ENCODE measurements around the gene FOXRED2.

FOXRED2 gene

DNA sequence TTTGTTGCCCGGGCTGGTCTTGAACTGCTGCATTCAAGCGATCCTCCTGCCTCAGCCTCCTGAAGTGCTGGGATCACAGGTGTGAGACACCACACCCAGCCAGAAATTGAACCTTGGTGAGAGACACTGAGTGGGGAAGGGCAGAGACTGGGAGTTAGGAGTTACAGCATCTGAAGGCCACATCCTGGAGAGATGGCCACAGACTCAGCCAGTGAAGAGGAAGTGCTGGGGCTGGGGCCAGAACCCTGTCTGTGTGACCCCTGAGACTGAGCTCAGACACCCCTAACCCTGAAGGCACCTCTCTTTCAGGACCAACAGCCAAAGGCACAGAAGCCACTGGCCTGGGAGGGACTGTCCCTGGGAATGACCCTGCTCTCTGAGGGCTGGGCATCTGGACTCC is 59.2 kb downstream of the FOXRED2 start:
- no peak overlapping the region for H3K14ac ChIP-seq (ENCODE audit: low read length in 2 of 2)
- H2AFZ ChIP-seq (ENCODE audit: low read depth, low read length), result no peak overlapping the region
- no peak overlapping the region for H3K27ac ChIP-seq (ENCODE audit: low read length, poor library complexity, severe bottlenecking)
- no peak overlapping the region for H3K9ac ChIP-seq (ENCODE audit: low read length)
- no peak for DNase-seq
- peak overlapping the region in 1 of 2 experiments; percentile 25 for H3K18ac ChIP-seq (ENCODE audit: low read depth in 1 of 2, low read length in 2 of 2)
- H3K36me3 ChIP-seq (ENCODE audit: control insufficient read depth in 1 of 2, insufficient read depth in 2 of 2, low read depth in 1 of 2, low read length in 2 of 2), result no peaks in the 10 kb centered on the region
- peak overlapping the region; percentile 6 for H2BK120ac ChIP-seq (ENCODE audit: low read depth, low read length)
- no peaks in the 10 kb centered on the region for H3K9me3 ChIP-seq (ENCODE audit: control insufficient read depth, low read length)
- H2BK12ac ChIP-seq (ENCODE audit: low read length in 2 of 2), result peak overlapping the region; percentile 66 to 97
- no peak overlapping the region for H3K4me3 ChIP-seq (ENCODE audit: insufficient read depth in 1 of 2, low read depth in 1 of 2, low read length in 2 of 2)
- no peak overlapping the region for H2BK5ac ChIP-seq (ENCODE audit: low read depth, low read length, poor library complexity, severe bottlenecking)
- peaks cover 26% of the 10 kb centered on the region for H3K4me1 ChIP-seq (ENCODE audit: control insufficient read depth, insufficient read depth, low read depth, low read length)
- no peak overlapping the region for H2BK15ac ChIP-seq (ENCODE audit: low read depth, poor library complexity, severe bottlenecking)
- peak overlapping the region; percentile 11 for H4K91ac ChIP-seq (ENCODE audit: low read length)
- H3K23ac ChIP-seq (ENCODE audit: low read length in 2 of 2), result no peak overlapping the region
- WGBS, result 89% methylated on average over 2 of the region's 2 CpGs
- no peaks in the 10 kb centered on the region for H3K27me3 ChIP-seq (ENCODE audit: control insufficient read depth in 1 of 2, insufficient read depth in 1 of 2, low read length in 2 of 2)
- peak overlapping the region in 1 of 2 experiments; percentile 65 for H3K4ac ChIP-seq (ENCODE audit: low read depth in 1 of 2, low read length in 2 of 2)
- no peaks in the 10 kb centered on the region for H3K79me1 ChIP-seq (replicated peaks; ENCODE audit: low read length, poor library complexity, severe bottlenecking)
- no peak overlapping the region for H3K4me2 ChIP-seq (ENCODE audit: low read length, poor library complexity, severe bottlenecking)
- H2AK5ac ChIP-seq (ENCODE audit: low read length, severe bottlenecking), result peak overlapping the region; percentile 89
- peak overlapping the region; percentile 32 for H4K8ac ChIP-seq (ENCODE audit: low read length)

DNA sequence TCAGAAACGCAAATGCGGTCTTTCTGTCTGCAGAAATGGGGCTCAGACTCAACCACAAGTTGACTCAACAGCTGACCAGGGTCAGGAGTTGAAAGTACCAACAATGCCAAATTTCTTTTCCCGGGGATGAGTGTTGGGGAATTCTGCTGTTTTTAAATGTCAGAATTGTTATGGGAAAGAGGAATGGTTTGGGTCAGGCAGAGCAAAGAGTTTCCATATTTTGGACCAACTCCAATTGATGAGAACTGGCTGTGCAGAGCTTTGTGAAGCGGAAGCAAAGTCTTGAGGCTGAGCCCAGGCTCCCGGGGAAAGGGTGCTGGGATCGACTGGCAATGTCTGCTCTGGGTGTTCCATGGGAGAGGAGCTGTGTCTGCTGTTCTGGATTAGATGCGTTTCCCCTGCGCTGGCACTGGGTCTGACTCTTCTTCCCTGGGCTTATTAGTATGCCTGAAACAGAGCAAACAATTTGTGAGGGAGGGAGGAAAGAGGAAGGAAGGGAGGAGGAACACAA is 61.6 kb downstream of the FOXRED2 start:
- H3K4me2 ChIP-seq (ENCODE audit: low read length, poor library complexity, severe bottlenecking), result no peak overlapping the region
- peak overlapping the region; percentile 55 for H4K8ac ChIP-seq (ENCODE audit: low read length)
- H2AK5ac ChIP-seq (ENCODE audit: low read length, severe bottlenecking), result peak overlapping the region; percentile 72
- DNase-seq, result peak; percentile 91
- H3K27me3 ChIP-seq (ENCODE audit: control insufficient read depth in 1 of 2, insufficient read depth in 1 of 2, low read length in 2 of 2), result no peaks in the 10 kb centered on the region
- H3K14ac ChIP-seq (ENCODE audit: low read length in 2 of 2), result peak overlapping the region in 1 of 2 experiments; percentile 26
- peak overlapping the region; percentile 77 to 82 for H3K18ac ChIP-seq (ENCODE audit: low read depth in 1 of 2, low read length in 2 of 2)
- H3K23ac ChIP-seq (ENCODE audit: low read length in 2 of 2), result no peak overlapping the region
- peak overlapping the region; percentile 64 for H3K9ac ChIP-seq (ENCODE audit: low read length)
- 56% methylated on average over 8 of the region's 8 CpGs for WGBS
- H2AFZ ChIP-seq (ENCODE audit: low read depth, low read length), result no peak overlapping the region
- H3K9me3 ChIP-seq (ENCODE audit: control insufficient read depth, low read length), result no peaks in the 10 kb centered on the region
- peak overlapping the region in 1 of 2 experiments; percentile 52 for H3K4me3 ChIP-seq (ENCODE audit: insufficient read depth in 1 of 2, low read depth in 1 of 2, low read length in 2 of 2)
- no peak overlapping the region for H2BK120ac ChIP-seq (ENCODE audit: low read depth, low read length)
- H3K27ac ChIP-seq (ENCODE audit: low read length, poor library complexity, severe bottlenecking), result peak overlapping the region; percentile 88
- peak overlapping the region; percentile 8 to 28 for H2BK12ac ChIP-seq (ENCODE audit: low read length in 2 of 2)
- no peaks in the 10 kb centered on the region for H3K36me3 ChIP-seq (ENCODE audit: control insufficient read depth in 1 of 2, insufficient read depth in 2 of 2, low read depth in 1 of 2, low read length in 2 of 2)
- no peak overlapping the region for H2BK15ac ChIP-seq (ENCODE audit: low read depth, poor library complexity, severe bottlenecking)
- peak overlapping the region; percentile 90 for H4K91ac ChIP-seq (ENCODE audit: low read length)
- H3K79me1 ChIP-seq (replicated peaks; ENCODE audit: low read length, poor library complexity, severe bottlenecking), result no peaks in the 10 kb centered on the region
- peak overlapping the region; percentile 29 to 68 for H3K4ac ChIP-seq (ENCODE audit: low read depth in 1 of 2, low read length in 2 of 2)
- peaks cover 23% of the 10 kb centered on the region for H3K4me1 ChIP-seq (ENCODE audit: control insufficient read depth, insufficient read depth, low read depth, low read length)
- no peak overlapping the region for H2BK5ac ChIP-seq (ENCODE audit: low read depth, low read length, poor library complexity, severe bottlenecking)

- Histone ChIP-seq H3K79me1 (replicated peaks; ENCODE audit: low read length, poor library complexity, severe bottlenecking) (no peaks in the 10 kb centered on the region), H3K4me1 (ENCODE audit: control insufficient read depth, insufficient read depth, low read depth, low read length) (peaks cover 24% of the 10 kb centered on the region), H2BK12ac (ENCODE audit: low read length in 2 of 2) (peak overlapping the region in 1 of 2 experiments; percentile 64), H2BK15ac (ENCODE audit: low read depth, poor library complexity, severe bottlenecking) (peak overlapping the region; percentile 74), H3K9ac (ENCODE audit: low read length) (no peak overlapping the region), H2AFZ (ENCODE audit: low read depth, low read length) (no peak overlapping the region), H3K4me3 (ENCODE audit: insufficient read depth in 1 of 2, low read depth in 1 of 2, low read length in 2 of 2) (no peak overlapping the region), H3K9me3 (ENCODE audit: control insufficient read depth, low read length) (no peaks in the 10 kb centered on the region), H2BK120ac (ENCODE audit: low read depth, low read length) (no peak overlapping the region), H3K4me2 (ENCODE audit: low read length, poor library complexity, severe bottlenecking) (no peak overlapping the region), H3K14ac (ENCODE audit: low read length in 2 of 2) (no peak overlapping the region), H3K18ac (ENCODE audit: low read depth in 1 of 2, low read length in 2 of 2) (peak overlapping the region in 1 of 2 experiments; percentile 23), H2AK5ac (ENCODE audit: low read length, severe bottlenecking) (peak overlapping the region; percentile 94), H3K27ac (ENCODE audit: low read length, poor library complexity, severe bottlenecking) (no peak overlapping the region), H4K8ac (ENCODE audit: low read length) (peak overlapping the region; percentile 24), H3K27me3 (ENCODE audit: control insufficient read depth in 1 of 2, insufficient read depth in 1 of 2, low read length in 2 of 2) (no peaks in the 10 kb centered on the region), H2BK5ac (ENCODE audit: low read depth, low read length, poor library complexity, severe bottlenecking) (no peak overlapping the region), H3K4ac (ENCODE audit: low read depth in 1 of 2, low read length in 2 of 2) (peak overlapping the region in 1 of 2 experiments; percentile 77), H3K36me3 (ENCODE audit: control insufficient read depth in 1 of 2, insufficient read depth in 2 of 2, low read depth in 1 of 2, low read length in 2 of 2) (no peaks in the 10 kb centered on the region), H4K91ac (ENCODE audit: low read length) (peak overlapping the region; percentile 91), H3K23ac (ENCODE audit: low read length in 2 of 2) (no peak overlapping the region)
- WGBS, result 71% methylated on average over 7 of the region's 8 CpGs
- peak; percentile 53 for DNase-seq
Observed at GRCh38 chr22:36443198-36443770, 63.6 kb downstream of the FOXRED2 start.

- peak overlapping the region in 1 of 2 experiments; percentile 93 for H2BK12ac ChIP-seq (ENCODE audit: low read length in 2 of 2)
- no peak overlapping the region for H3K23ac ChIP-seq (ENCODE audit: low read length in 2 of 2)
- no peak overlapping the region for H2BK5ac ChIP-seq (ENCODE audit: low read depth, low read length, poor library complexity, severe bottlenecking)
- H4K91ac ChIP-seq (ENCODE audit: low read length), result peak overlapping the region; percentile 91
- H3K9ac ChIP-seq (ENCODE audit: low read length), result no peak overlapping the region
- H3K79me1 ChIP-seq (replicated peaks; ENCODE audit: low read length, poor library complexity, severe bottlenecking), result no peaks in the 10 kb centered on the region
- peak overlapping the region; percentile 94 for H2AK5ac ChIP-seq (ENCODE audit: low read length, severe bottlenecking)
- peak overlapping the region in 1 of 2 experiments; percentile 81 for H3K14ac ChIP-seq (ENCODE audit: low read length in 2 of 2)
- no peak overlapping the region for H3K27ac ChIP-seq (ENCODE audit: low read length, poor library complexity, severe bottlenecking)
- H3K27me3 ChIP-seq (ENCODE audit: control insufficient read depth in 1 of 2, insufficient read depth in 1 of 2, low read length in 2 of 2), result no peaks in the 10 kb centered on the region
- peak overlapping the region; percentile 23 to 77 for H3K18ac ChIP-seq (ENCODE audit: low read depth in 1 of 2, low read length in 2 of 2)
- 86% methylated on average over 12 of the region's 12 CpGs for WGBS
- H4K8ac ChIP-seq (ENCODE audit: low read length), result peak overlapping the region; percentile 24
- peak overlapping the region; percentile 97 for H2BK15ac ChIP-seq (ENCODE audit: low read depth, poor library complexity, severe bottlenecking)
- H3K4me2 ChIP-seq (ENCODE audit: low read length, poor library complexity, severe bottlenecking), result no peak overlapping the region
- H3K4ac ChIP-seq (ENCODE audit: low read depth in 1 of 2, low read length in 2 of 2), result peak overlapping the region; percentile 30 to 77
- no peak for DNase-seq
- H2BK120ac ChIP-seq (ENCODE audit: low read depth, low read length), result peak overlapping the region; percentile 15
- no peak overlapping the region for H3K4me3 ChIP-seq (ENCODE audit: insufficient read depth in 1 of 2, low read depth in 1 of 2, low read length in 2 of 2)
- no peaks in the 10 kb centered on the region for H3K36me3 ChIP-seq (ENCODE audit: control insufficient read depth in 1 of 2, insufficient read depth in 2 of 2, low read depth in 1 of 2, low read length in 2 of 2)
- no peak overlapping the region for H2AFZ ChIP-seq (ENCODE audit: low read depth, low read length)
- H3K9me3 ChIP-seq (ENCODE audit: control insufficient read depth, low read length), result no peaks in the 10 kb centered on the region
- peaks cover 23% of the 10 kb centered on the region for H3K4me1 ChIP-seq (ENCODE audit: control insufficient read depth, insufficient read depth, low read depth, low read length)
Observed at GRCh38 chr22:36442506-36443197, 64.2 kb downstream of the FOXRED2 start.

All from mesenchymal stem cell (in vitro differentiated cells and primary cell).